Stimulated activated CD8-positive, alpha-beta memory T cell treated with anti-CD3 and anti-CD28 coated beads, Interleukin-4, amount 100 ng/mL, for 48 hours (primary cell): ENCODE data around the gene NMNAT2.
"Not testable (repeated sequence)": the region's sequence is repeated elsewhere in the genome, so short reads cannot be mapped to it uniquely, and the experiment has no call there.

Experiments
- DNase-seq: peaks from one replicate; pipeline ENCODE4 v3.0.0-alpha.2; 2020

Gene NMNAT2

GRCh38 chr1:183417772-183418491, at the start of gene NMNAT2:
Gene NMNAT2, minus strand, starts transcription at chr1:183418380. Its CDS starts 113 bp downstream, at chr1:183418267.
- no peak for DNase-seq

GRCh38 chr1:183467687-183468086, 49.5 kb upstream of the NMNAT2 start:
- DNase-seq, result no peak

GRCh38 chr1:183466781-183467180, 48.6 kb upstream of the NMNAT2 start:
- DNase-seq, result no peak

- no peak for DNase-seq
These were observed 45.4 kb upstream of the NMNAT2 start for GRCh38 chr1:183463566-183463965.

GRCh38 chr1:183461350-183461749, 43.2 kb upstream of the NMNAT2 start:
- no peak for DNase-seq

- no peak for DNase-seq
These were observed 42.4 kb upstream of the NMNAT2 start for GRCh38 chr1:183460596-183460995.

GRCh38 chr1:183457449-183457848, 39.3 kb upstream of the NMNAT2 start:
- no peak for DNase-seq

- DNase-seq, result no peak
These were observed 38.6 kb upstream of the NMNAT2 start for GRCh38 chr1:183456826-183457225.

GRCh38 chr1:183454377-183454776, 36.2 kb upstream of the NMNAT2 start:
- no peak for DNase-seq

GRCh38 chr1:183450093-183450492, 31.9 kb upstream of the NMNAT2 start:
- no peak for DNase-seq

- no peak for DNase-seq
These were observed 31.1 kb upstream of the NMNAT2 start for GRCh38 chr1:183449223-183449770.

- DNase-seq, result no peak
These were observed 26.1 kb upstream of the NMNAT2 start for GRCh38 chr1:183444243-183444642.

GRCh38 chr1:183443466-183443865, 25.3 kb upstream of the NMNAT2 start:
- DNase-seq, result no peak

GRCh38 chr1:183443011-183443410, 24.8 kb upstream of the NMNAT2 start:
- DNase-seq, result no peak

- DNase-seq, result no peak
These were observed 19.9 kb upstream of the NMNAT2 start for GRCh38 chr1:183438060-183438459.

GRCh38 chr1:183435497-183435896, 17.3 kb upstream of the NMNAT2 start:
- no peak for DNase-seq

- DNase-seq, result no peak
These were observed 15.5 kb upstream of the NMNAT2 start for GRCh38 chr1:183433703-183434102.

GRCh38 chr1:183432548-183432875, 14.3 kb upstream of the NMNAT2 start:
- no peak for DNase-seq

GRCh38 chr1:183431840-183432547, 13.8 kb upstream of the NMNAT2 start:
- DNase-seq, result no peak

- DNase-seq, result not testable (repeated sequence)
These were observed 9.4 kb upstream of the NMNAT2 start for GRCh38 chr1:183427591-183427990.

- no peak for DNase-seq
These were observed 6.5 kb upstream of the NMNAT2 start for GRCh38 chr1:183424691-183425090.

- DNase-seq, result no peak
These were observed 5.4 kb upstream of the NMNAT2 start for GRCh38 chr1:183423541-183423940.

- no peak for DNase-seq
These were observed 1.2 kb upstream of the NMNAT2 start for GRCh38 chr1:183419399-183419798.

- no peak for DNase-seq
These were observed 516 bp upstream of the NMNAT2 start for GRCh38 chr1:183418696-183419095.
